GM12873 (cell line): ENCODE measurements around the gene EMP2.

Experiments
- CTCF ChIP-seq: IDR thresholded peaks from 2 replicates; pipeline ENCODE4 v1.5.1; 2012; ENCODE audit warnings: low read depth, mild to moderate bottlenecking, moderate library complexity, low read length, control low read depth; ENCODE audit not compliant: insufficient read depth; ENCODE audit errors: missing control alignments

EMP2 gene

GRCh38 chr16:10485159-10485558, 95.2 kb downstream of the EMP2 start:
- TF ChIP-seq CTCF: no peak

GRCh38 chr16:10480151-10480550, 100.2 kb downstream of the EMP2 start:
- TF ChIP-seq CTCF: no peak
